Gastrocnemius medialis (tissue), 4 donors: ENCODE data around the gene RUVBL2.

ENCODE experiments used
- CTCF ChIP-seq, 5 experiments: fragments of 450-650 bp in 3 of 5; fragments of 200-600 bp in 2 of 5; sonication (generic) in 2 of 5; IDR thresholded peaks in 4 of 5; conservative IDR thresholded peaks in 1 of 5; 1 replicate in 4 of 5; 2 replicates in 1 of 5; pipeline ENCODE4 v1.5.1; 2016 to 2019; ENCODE audit warnings: antibody characterized with exemption in 5 of 5, mild to moderate bottlenecking in 3 of 5, moderate library complexity in 3 of 5
- POLR2A ChIP-seq, 2 donors: fragments of 450-650 bp; IDR thresholded peaks; one replicate each; pipeline ENCODE4 v1.6.1; 2017; ENCODE audit warnings: antibody characterized with exemption in 2 of 2, mild to moderate bottlenecking in 2 of 2, moderate library complexity in 2 of 2

- no peak for TF ChIP-seq POLR2A (IDR thresholded peaks at IDR 0.05)
- no peak for TF ChIP-seq CTCF (IDR thresholded peaks at IDR 0.05 in 4 of 5, conservative IDR thresholded peaks at IDR 0.05 in 1 of 5)
Observed at GRCh38 chr19:48953990-48954594, 39.6 kb upstream of the RUVBL2 start.
